CD8-positive, alpha-beta memory T cell (primary cell): Measurements from ENCODE around the gene AADAT. TPM values are rescaled to one million over a fixed set of nuclear protein-coding genes. Genes with fewer than 3 reads are reported as not detected.

Source experiments
- polyA plus RNA-seq: library from polyadenylated mRNA; unstranded; fragments of 300-500 nt; fragmentation: Illumina TruSeq; gene quantifications from one replicate; pipeline ENCODE4 v1.2.3, GENCODE V29; 2021
- total RNA-seq, 2 experiments: library from RNA; stranded (reverse); gene quantifications; one replicate each; pipeline ENCODE4 v1.2.3, GENCODE V29; 2021

The AADAT gene
- total and polyA plus RNA-seq, 3 experiments from 2014 or later, result not detected

Other genes starting within 250 kb of the AADAT start
- gene MFAP3L, start 63.6 kb downstream of the AADAT start, total RNA-seq, result 1 to 10 TPM; 3.0 to 3.3 TPM
- gene MFAP3L, start 63.6 kb downstream of the AADAT start, polyA plus RNA-seq, result 0.10 TPM